Upper lobe of left lung (tissue), 6 donors: ENCODE measurements around the gene EYS. TPM values are rescaled to one million over a fixed set of nuclear protein-coding genes. Genes with fewer than 3 reads are reported as not detected.
"Not testable (repeated sequence)": the region's sequence is repeated elsewhere in the genome, so short reads cannot be mapped to it uniquely, and the experiment has no call there.

Source experiments
- ATAC-seq, 2 donors: fragments of 200-7000 bp; cut with Tn5 transposase; one replicate each; pipeline ENCODE4 v1.9.1; 2022; ENCODE audit warnings: mild to moderate bottlenecking in 2 of 2, moderate library complexity in 2 of 2; ENCODE audit not compliant: low FRiP score in 2 of 2
- DNase-seq, 2 donors: peaks; one replicate each; pipeline ENCODE4 v3.0.0-alpha.2; 2019 to 2020
- H3K27ac ChIP-seq, 4 donors: fragments of 200-600 bp; sonication (generic); one replicate each; pipeline ENCODE4 v1.5.1; 2016 to 2019
- H3K27me3 ChIP-seq, 4 donors: fragments of 200-600 bp; sonication (generic); one replicate each; pipeline ENCODE4 v1.5.1; 2017 to 2019
- H3K36me3 ChIP-seq, 4 donors: fragments of 200-600 bp; sonication (generic); one replicate each; pipeline ENCODE4 v1.5.1; 2016 to 2019
- H3K4me1 ChIP-seq, 4 donors: fragments of 200-600 bp; sonication (generic); one replicate each; pipeline ENCODE4 v1.5.1; 2018 to 2019
- H3K4me3 ChIP-seq, 4 donors: fragments of 200-600 bp; sonication (generic); one replicate each; pipeline ENCODE4 v1.5.1; 2017 to 2019; ENCODE audit warnings: mild to moderate bottlenecking in 2 of 4, moderate library complexity in 1 of 4
- H3K9me3 ChIP-seq, 4 donors: fragments of 200-600 bp; sonication (generic); one replicate each; pipeline ENCODE4 v1.5.1; 2018 to 2019
- CTCF ChIP-seq, 6 experiments: fragments of 450-650 bp in 4 of 6; fragments of 200-600 bp in 2 of 6; sonication (generic) in 2 of 6; IDR thresholded peaks; one replicate each; pipeline ENCODE4 v1.5.1; 2016 to 2019; ENCODE audit warnings: antibody characterized with exemption in 6 of 6
- EP300 ChIP-seq, 4 donors: sonication (generic); formaldehyde crosslinking; IDR thresholded peaks; one replicate each; pipeline ENCODE4 v1.5.1; 2017; ENCODE audit warnings: antibody characterized with exemption in 4 of 4, control low read depth in 2 of 4
- POLR2A ChIP-seq, 4 donors: fragments of 450-650 bp; IDR thresholded peaks; one replicate each; pipeline ENCODE4 v1.5.1; 2016 to 2017; ENCODE audit warnings: antibody characterized with exemption in 4 of 4, mild to moderate bottlenecking in 2 of 4
- POLR2AphosphoS5 ChIP-seq, 2 donors: sonication (generic); formaldehyde crosslinking; IDR thresholded peaks; one replicate each; pipeline ENCODE4 v1.5.1; 2017; ENCODE audit warnings: antibody characterized with exemption in 2 of 2
- WGBS, 2 donors: methylation state at CpG; one replicate each; pipeline ENCODE4 v1.1.5; 2017 to 2018; 5-methylcytosine and 5-hydroxymethylcytosine counted together
- total RNA-seq, 6 donors: library from RNA; depleted of rRNA in 4 of 6; stranded (reverse); fragments of >200 nt in 4 of 6; gene quantifications; one replicate each; pipeline versions ENCODE4 v1.1.0 to v1.2.1, GENCODE V29; 2016 to 2021
- donor health status: DM: no; HTN: no; CAD: no; lungs with moderate emphysema.
- donor health status: DM: no; HTN: yes; CAD: no; lungs with severe emphysema.

The EYS gene
- total RNA-seq, 6 donors from 2014 or later, result under 0.01 to 0.46 (median 0.28) TPM; not detected in 2

- Histone ChIP-seq H3K9me3 (no peaks in the 10 kb centered on the region), H3K36me3 (no peaks in the 10 kb centered on the region), H3K4me1 (no peaks in the 10 kb centered on the region), H3K27me3 (no peaks in the 10 kb centered on the region), H3K4me3 (no peak overlapping the region), H3K27ac (no peak overlapping the region)
- DNase-seq (no peak), ATAC-seq (no peak)
- TF ChIP-seq CTCF (IDR thresholded peaks at IDR 0.05) (no peak), POLR2AphosphoS5 (IDR thresholded peaks at IDR 0.05) (no peak), POLR2A (IDR thresholded peaks at IDR 0.05) (no peak), EP300 (IDR thresholded peaks at IDR 0.05) (no peak)
- WGBS, 2 donors, result 55 to 56% methylated on average over 1 of the region's 1 CpG
Measured at GRCh38 chr6:64459411-64459944, 1247.5 kb downstream of the EYS start.

- H3K27ac ChIP-seq, ATAC-seq: not testable (repeated sequence)
- WGBS, 2 donors, result 85 to 93% methylated on average over 5 to 6 of the region's 6 CpGs
Measured at GRCh38 chr6:64448101-64448500, 1258.9 kb downstream of the EYS start.

GRCh38 chr6:64445038-64445437, 1262.0 kb downstream of the EYS start:
- no peak for DNase-seq
- Histone ChIP-seq H3K27ac (no peak overlapping the region), H3K4me1 (no peaks in the 10 kb centered on the region), H3K27me3 (no peaks in the 10 kb centered on the region), H3K9me3 (peaks cover 0 to 4% (median 0%) of the 10 kb centered on the region in 4 donors), H3K4me3 (no peak overlapping the region), H3K36me3 (no peaks in the 10 kb centered on the region)
- TF ChIP-seq EP300 (IDR thresholded peaks at IDR 0.05) (no peak), POLR2AphosphoS5 (IDR thresholded peaks at IDR 0.05) (no peak), POLR2A (IDR thresholded peaks at IDR 0.05) (no peak), CTCF (IDR thresholded peaks at IDR 0.05) (no peak)
- no peak for ATAC-seq
- WGBS, 2 donors, result 59 to 63% methylated on average over 1 of the region's 1 CpG

More at GRCh38 chr6:64448101-64448500, 1258.9 kb downstream of the EYS start:
- not testable (repeated sequence) for H3K4me1 ChIP-seq, DNase-seq, H3K36me3 ChIP-seq, H3K4me3 ChIP-seq, H3K27me3 ChIP-seq, H3K9me3 ChIP-seq

- ATAC-seq, result no peak
- Histone ChIP-seq H3K4me3 (no peak overlapping the region), H3K27me3 (no peaks in the 10 kb centered on the region), H3K27ac (no peak overlapping the region), H3K9me3 (peaks cover 0 to 4% (median 0%) of the 10 kb centered on the region in 4 donors), H3K36me3 (no peaks in the 10 kb centered on the region), H3K4me1 (no peaks in the 10 kb centered on the region)
- no peak for DNase-seq
- WGBS, 2 donors, result 59 to 76% methylated on average over 2 of the region's 2 CpGs
- TF ChIP-seq POLR2AphosphoS5 (IDR thresholded peaks at IDR 0.05), result no peak
- no peak for TF ChIP-seq POLR2A (IDR thresholded peaks at IDR 0.05)
- TF ChIP-seq CTCF (IDR thresholded peaks at IDR 0.05), result no peak
- TF ChIP-seq EP300 (IDR thresholded peaks at IDR 0.05), result no peak
Measured at GRCh38 chr6:64439274-64439673, 1267.8 kb downstream of the EYS start.

GRCh38 chr6:64437996-64438395, 1269.0 kb downstream of the EYS start:
- ATAC-seq (no peak), DNase-seq (no peak)

More at GRCh38 chr6:64437996-64438395, 1269.0 kb downstream of the EYS start:
- no peaks in the 10 kb centered on the region for H3K36me3 ChIP-seq
- WGBS, 2 donors, result 60 to 63% methylated on average over 2 of the region's 2 CpGs
- no peak overlapping the region for H3K4me3 ChIP-seq
- peaks cover 0 to 4% (median 0%) of the 10 kb centered on the region in 4 donors for H3K9me3 ChIP-seq
- H3K4me1 ChIP-seq, result no peaks in the 10 kb centered on the region
- TF ChIP-seq CTCF (IDR thresholded peaks at IDR 0.05), result no peak
- no peak for TF ChIP-seq POLR2A (IDR thresholded peaks at IDR 0.05)
- TF ChIP-seq EP300 (IDR thresholded peaks at IDR 0.05), result no peak
- TF ChIP-seq POLR2AphosphoS5 (IDR thresholded peaks at IDR 0.05), result no peak
- no peaks in the 10 kb centered on the region for H3K27me3 ChIP-seq
- H3K27ac ChIP-seq, result no peak overlapping the region
